ENCODE results near the gene CASTOR2. TPM values are rescaled to one million over a fixed set of nuclear protein-coding genes. Genes with fewer than 3 reads are reported as not detected.
"Not testable (repeated sequence)": the region's sequence is repeated elsewhere in the genome, so short reads cannot be mapped to it uniquely, and the experiment has no call there.

The CASTOR2 gene
- total and polyA plus RNA-seq, 2 of the 13 experiments (the other 11 are each of a cell fraction or from before 2014, with no cell fraction given), result 7.0 to 8.7 TPM

GRCh38 chr7:74947741-74948140, 16.8 kb upstream of the CASTOR2 start:
- intact Hi-C loops (cut with micrococcal nuclease; ENCODE audit: unreplicated experiment), result not testable (repeated sequence)

GRCh38 chr7:74953774-74954173, 10.7 kb upstream of the CASTOR2 start:
- H2AFZ ChIP-seq (ENCODE audit: low read length); ATAC-seq; in situ Hi-C loops (cut with HindIII; ENCODE audit: extremely low pct_ligation_motif_present, low pct_unique_long_range_greater_than_20kb); H4K20me1 ChIP-seq (ENCODE audit: insufficient read depth, low read length); H3K4me1 ChIP-seq (ENCODE audit: insufficient read depth, low read length); BruUV-seq (replicated peaks); FAIRE-seq; H3K79me2 ChIP-seq (ENCODE audit: insufficient read depth, low read length); H3K27ac ChIP-seq (ENCODE audit: extremely low read length, insufficient read depth, low read length); POLR2A ChIA-PET; H3K9me3 ChIP-seq (ENCODE audit: low read length); H3K9ac ChIP-seq (ENCODE audit: insufficient read depth, low read depth, low read length); H3K4me3 ChIP-seq (replicated peaks in 1 of 3; ENCODE audit: insufficient read depth in 1 of 3, low read depth in 2 of 3, low read length in 3 of 3); H3K4me2 ChIP-seq (ENCODE audit: low read depth, low read length); CTCF ChIA-PET (ENCODE audit: low intra/inter-chr PET ratio, low total read pairs); H3K27me3 ChIP-seq (ENCODE audit: control insufficient read depth in 1 of 2, insufficient read depth in 2 of 2, low read length in 2 of 2); intact Hi-C loops (cut with micrococcal nuclease; ENCODE audit: unreplicated experiment); H3K36me3 ChIP-seq (replicated peaks in 1 of 2; ENCODE audit: control insufficient read depth in 1 of 2, insufficient read depth in 2 of 2, low read length in 2 of 2); DNase-seq (ENCODE audit: low spot score): not testable (repeated sequence)
- WGBS (ENCODE audit: low lambda C conversion rate), result no CpG with 5 or more reads among the region's 8 CpGs

More at GRCh38 chr7:74947741-74948140, 16.8 kb upstream of the CASTOR2 start:
- H4K20me1 ChIP-seq (ENCODE audit: insufficient read depth, low read length); H2AFZ ChIP-seq (ENCODE audit: low read length); DNase-seq (ENCODE audit: low spot score); H3K27ac ChIP-seq (ENCODE audit: extremely low read length, insufficient read depth, low read length); H3K27me3 ChIP-seq (ENCODE audit: control insufficient read depth in 1 of 2, insufficient read depth in 2 of 2, low read length in 2 of 2); H3K4me2 ChIP-seq (ENCODE audit: low read depth, low read length); H3K4me1 ChIP-seq (ENCODE audit: insufficient read depth, low read length); H3K9me3 ChIP-seq (ENCODE audit: low read length); FAIRE-seq; H3K9ac ChIP-seq (ENCODE audit: insufficient read depth, low read depth, low read length); CTCF ChIA-PET (ENCODE audit: low intra/inter-chr PET ratio, low total read pairs); H3K36me3 ChIP-seq (replicated peaks in 1 of 2; ENCODE audit: control insufficient read depth in 1 of 2, insufficient read depth in 2 of 2, low read length in 2 of 2); H3K4me3 ChIP-seq (replicated peaks in 1 of 3; ENCODE audit: insufficient read depth in 1 of 3, low read depth in 2 of 3, low read length in 3 of 3); H3K79me2 ChIP-seq (ENCODE audit: insufficient read depth, low read length); ATAC-seq; BruUV-seq (replicated peaks); in situ Hi-C loops (cut with HindIII; ENCODE audit: extremely low pct_ligation_motif_present, low pct_unique_long_range_greater_than_20kb); POLR2A ChIA-PET: not testable (repeated sequence)
- no CpG with 5 or more reads among the region's 3 CpGs for WGBS (ENCODE audit: low lambda C conversion rate)

GRCh38 chr7:74958328-74958727, 6.2 kb upstream of the CASTOR2 start:
- BruUV-seq (replicated peaks); in situ Hi-C loops (cut with HindIII; ENCODE audit: extremely low pct_ligation_motif_present, low pct_unique_long_range_greater_than_20kb); intact Hi-C loops (cut with micrococcal nuclease; ENCODE audit: unreplicated experiment); H3K27ac ChIP-seq (ENCODE audit: extremely low read length, insufficient read depth, low read length); POLR2A ChIA-PET; H4K20me1 ChIP-seq (ENCODE audit: insufficient read depth, low read length); H2AFZ ChIP-seq (ENCODE audit: low read length); H3K4me2 ChIP-seq (ENCODE audit: low read depth, low read length); H3K4me1 ChIP-seq (ENCODE audit: insufficient read depth, low read length); H3K36me3 ChIP-seq (replicated peaks in 1 of 2; ENCODE audit: control insufficient read depth in 1 of 2, insufficient read depth in 2 of 2, low read length in 2 of 2); H3K9me3 ChIP-seq (ENCODE audit: low read length); H3K79me2 ChIP-seq (ENCODE audit: insufficient read depth, low read length); DNase-seq (ENCODE audit: low spot score); H3K27me3 ChIP-seq (ENCODE audit: control insufficient read depth in 1 of 2, insufficient read depth in 2 of 2, low read length in 2 of 2); FAIRE-seq; H3K9ac ChIP-seq (ENCODE audit: insufficient read depth, low read depth, low read length); H3K4me3 ChIP-seq (replicated peaks in 1 of 3; ENCODE audit: insufficient read depth in 1 of 3, low read depth in 2 of 3, low read length in 3 of 3); CTCF ChIA-PET (ENCODE audit: low intra/inter-chr PET ratio, low total read pairs): not testable (repeated sequence)
- peak; percentile 31 for ATAC-seq
- 47% methylated on average over 1 of the region's 2 CpGs for WGBS (ENCODE audit: low lambda C conversion rate)

Measured in HepG2 (cell line).